ENCODE measurements around the gene NUMBL.

GRCh38 chr19:40671404-40671803, 19.0 kb downstream of the NUMBL start:
- TF ChIP-seq CTCF (IDR thresholded peaks at IDR 0.05) (no peak), EZH2phosphoT487 (IDR thresholded peaks at IDR 0.05) (no peak)
